ENCODE measurements around the gene SUGCT. TPM values are rescaled to one million over a fixed set of nuclear protein-coding genes. Genes with fewer than 3 reads are reported as not detected.

SUGCT gene
- total RNA-seq, 4 donors from 2014 or later = 7.8 to 15.0 (median 12.8) TPM

DNA sequence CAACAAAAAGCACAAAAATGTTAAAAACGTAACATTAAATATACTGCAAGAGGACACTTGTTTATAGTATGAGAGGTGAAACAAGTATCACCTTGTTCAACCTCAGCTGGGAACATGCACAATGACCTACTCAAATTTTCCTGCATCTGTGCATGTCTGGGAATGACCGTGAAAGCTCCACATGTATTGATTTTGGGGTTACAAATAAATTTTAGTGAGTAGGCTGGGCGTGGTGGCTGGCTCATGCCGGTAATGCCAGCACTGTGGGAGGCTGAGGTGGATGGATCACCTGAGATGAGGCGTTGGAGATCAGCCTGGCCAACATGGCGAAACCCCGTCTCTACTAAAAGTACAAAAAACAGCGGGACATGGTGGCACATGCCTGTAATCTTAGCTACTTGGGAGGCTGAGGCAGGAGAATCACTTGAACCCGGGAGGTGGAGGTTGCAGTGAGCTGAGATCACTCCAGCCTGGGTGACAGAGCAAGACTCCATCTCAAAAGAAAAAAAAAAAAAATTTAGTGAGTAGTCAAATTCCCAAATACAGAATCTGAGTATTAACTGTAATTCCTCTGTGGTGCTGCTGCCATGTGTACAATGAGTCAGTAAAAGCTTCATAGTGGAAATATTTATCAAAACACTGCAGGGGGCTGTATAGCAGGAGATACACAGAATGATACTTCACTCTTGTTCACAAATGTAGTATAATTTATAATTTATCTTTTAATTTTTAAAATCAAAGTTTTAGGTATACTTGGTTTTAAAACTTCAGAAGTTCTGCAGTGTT lies 41.1 kb downstream of the SUGCT start:
- Histone ChIP-seq H3K27ac (replicated peaks in 1 of 4) (no peak overlapping the region), H3K27me3 (no peaks in the 10 kb centered on the region), H3K9me3 (no peaks in the 10 kb centered on the region), H3K4me3 (no peak overlapping the region), H3K4me1 (no peaks in the 10 kb centered on the region), H3K36me3 (no peaks in the 10 kb centered on the region)
- intact Hi-C loops (cut with DNase I) = no loop called here
- TF ChIP-seq, protein P1, sequence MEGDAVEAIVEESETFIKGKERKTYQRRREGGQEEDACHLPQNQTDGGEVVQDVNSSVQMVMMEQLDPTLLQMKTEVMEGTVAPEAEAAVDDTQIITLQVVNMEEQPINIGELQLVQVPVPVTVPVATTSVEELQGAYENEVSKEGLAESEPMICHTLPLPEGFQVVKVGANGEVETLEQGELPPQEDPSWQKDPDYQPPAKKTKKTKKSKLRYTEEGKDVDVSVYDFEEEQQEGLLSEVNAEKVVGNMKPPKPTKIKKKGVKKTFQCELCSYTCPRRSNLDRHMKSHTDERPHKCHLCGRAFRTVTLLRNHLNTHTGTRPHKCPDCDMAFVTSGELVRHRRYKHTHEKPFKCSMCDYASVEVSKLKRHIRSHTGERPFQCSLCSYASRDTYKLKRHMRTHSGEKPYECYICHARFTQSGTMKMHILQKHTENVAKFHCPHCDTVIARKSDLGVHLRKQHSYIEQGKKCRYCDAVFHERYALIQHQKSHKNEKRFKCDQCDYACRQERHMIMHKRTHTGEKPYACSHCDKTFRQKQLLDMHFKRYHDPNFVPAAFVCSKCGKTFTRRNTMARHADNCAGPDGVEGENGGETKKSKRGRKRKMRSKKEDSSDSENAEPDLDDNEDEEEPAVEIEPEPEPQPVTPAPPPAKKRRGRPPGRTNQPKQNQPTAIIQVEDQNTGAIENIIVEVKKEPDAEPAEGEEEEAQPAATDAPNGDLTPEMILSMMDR (IDR thresholded peaks at IDR 0.05) = no peak
- no peak for TF ChIP-seq EP300 (IDR thresholded peaks at IDR 0.05)
- no peak for TF ChIP-seq POLR2AphosphoS5 (IDR thresholded peaks at IDR 0.05)
- TF ChIP-seq POLR2A (IDR thresholded peaks at IDR 0.05; ENCODE audit: low read depth) = no peak
- no peak for DNase-seq (ENCODE audit: extremely low spot score)
- WGBS = 92% methylated on average over 9 of the region's 9 CpGs

DNA sequence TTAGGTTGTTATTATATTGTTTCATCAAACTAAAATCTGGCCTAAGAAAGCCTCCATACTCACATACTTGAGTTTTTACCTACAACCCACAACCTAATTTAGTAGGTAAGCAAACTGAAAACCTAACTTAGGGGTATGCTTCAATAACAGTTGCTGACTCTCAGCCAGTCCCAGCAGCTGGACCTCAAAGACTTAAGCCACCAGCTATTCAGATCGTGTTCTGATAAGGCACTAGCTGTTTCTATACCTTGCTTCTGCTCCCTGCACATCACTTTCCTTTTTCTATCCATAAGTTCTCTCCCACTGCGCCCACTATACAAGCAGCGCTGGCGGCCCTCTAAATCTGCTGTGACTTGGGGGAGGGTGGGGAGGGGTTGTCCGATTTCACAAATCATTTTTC lies 42.3 kb downstream of the SUGCT start:
- Histone ChIP-seq H3K9me3 (no peaks in the 10 kb centered on the region), H3K27ac (replicated peaks in 1 of 4) (no peak overlapping the region), H3K4me3 (no peak overlapping the region), H3K4me1 (no peaks in the 10 kb centered on the region), H3K27me3 (no peaks in the 10 kb centered on the region), H3K36me3 (no peaks in the 10 kb centered on the region)
- DNase-seq (ENCODE audit: extremely low spot score) = no peak
- 91% methylated on average over 5 of the region's 5 CpGs for WGBS
- intact Hi-C loops (cut with DNase I) = no loop called here
- TF ChIP-seq POLR2A (IDR thresholded peaks at IDR 0.05; ENCODE audit: low read depth) = no peak
- TF ChIP-seq EP300 (IDR thresholded peaks at IDR 0.05) = no peak
- no peak for TF ChIP-seq POLR2AphosphoS5 (IDR thresholded peaks at IDR 0.05)
- TF ChIP-seq, protein P1 (IDR thresholded peaks at IDR 0.05) = no peak

DNA sequence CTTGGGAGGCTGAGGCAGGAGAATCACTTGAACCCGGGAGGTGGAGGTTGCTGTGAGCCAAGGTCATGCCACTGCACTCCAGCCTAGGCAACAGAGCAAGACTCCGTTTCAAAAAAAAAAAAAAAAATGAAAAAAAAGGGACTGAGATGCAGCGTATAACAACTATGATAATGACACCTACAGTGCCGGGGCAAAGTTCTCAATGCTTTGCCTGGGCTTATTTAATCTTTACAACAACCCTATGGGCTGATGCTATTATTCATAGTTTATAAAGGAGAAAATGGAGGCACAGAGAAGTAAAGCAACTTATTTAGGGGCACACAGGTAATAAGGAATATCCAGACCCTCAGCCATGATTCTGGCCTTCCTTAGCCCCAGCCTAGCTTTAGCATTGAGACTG lies 47.6 kb downstream of the SUGCT start:
- Histone ChIP-seq H3K4me3 (no peak overlapping the region), H3K4me1 (no peaks in the 10 kb centered on the region), H3K27me3 (no peaks in the 10 kb centered on the region), H3K27ac (replicated peaks in 1 of 4) (no peak overlapping the region), H3K36me3 (peaks cover 0 to 11% (median 0%) of the 10 kb centered on the region in 4 donors), H3K9me3 (no peaks in the 10 kb centered on the region)
- TF ChIP-seq, protein P1 (IDR thresholded peaks at IDR 0.05) = no peak
- no peak for TF ChIP-seq POLR2A (IDR thresholded peaks at IDR 0.05; ENCODE audit: low read depth)
- no peak for TF ChIP-seq POLR2AphosphoS5 (IDR thresholded peaks at IDR 0.05)
- no peak for TF ChIP-seq EP300 (IDR thresholded peaks at IDR 0.05)
- DNase-seq (ENCODE audit: extremely low spot score) = no peak
- 96% methylated on average over 4 of the region's 4 CpGs for WGBS
- intact Hi-C loops (cut with DNase I) = no loop called here

DNA sequence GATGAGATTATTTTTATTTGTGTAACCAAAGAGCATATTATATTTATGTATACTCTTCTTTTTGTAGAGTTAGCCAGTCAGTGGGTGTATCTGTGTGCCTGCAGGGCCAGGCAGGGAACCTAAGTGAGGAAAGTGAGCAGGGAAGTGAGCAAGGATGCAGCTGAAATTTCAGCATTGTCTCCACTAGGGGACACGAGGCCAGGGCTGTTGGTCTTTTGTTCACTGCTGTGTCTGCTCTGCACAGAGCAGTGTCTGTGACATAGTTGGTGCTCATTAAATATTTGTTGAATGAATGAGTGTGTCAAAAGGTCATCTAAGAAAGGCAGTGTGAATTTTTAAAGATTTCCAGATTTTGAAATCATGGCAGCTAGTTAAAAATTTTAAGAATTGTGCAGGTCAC lies 51.8 kb downstream of the SUGCT start:
- Histone ChIP-seq H3K27me3 (no peaks in the 10 kb centered on the region), H3K4me3 (no peak overlapping the region), H3K27ac (replicated peaks in 1 of 4) (no peak overlapping the region), H3K36me3 (peaks cover 0 to 11% (median 0%) of the 10 kb centered on the region in 4 donors), H3K4me1 (peaks cover 0 to 4% (median 1%) of the 10 kb centered on the region in 4 donors), H3K9me3 (no peaks in the 10 kb centered on the region)
- intact Hi-C loops (cut with DNase I) = no loop called here
- 82% methylated on average over 1 of the region's 1 CpG for WGBS
- no peak for DNase-seq (ENCODE audit: extremely low spot score)
- TF ChIP-seq POLR2AphosphoS5 (IDR thresholded peaks at IDR 0.05) (no peak), EP300 (IDR thresholded peaks at IDR 0.05) (no peak), POLR2A (IDR thresholded peaks at IDR 0.05; ENCODE audit: low read depth) (no peak)
- TF ChIP-seq, protein P1 (IDR thresholded peaks at IDR 0.05) = no peak

Data from esophagus muscularis mucosa (tissue), 4 donors.